Mucosa of descending colon (tissue), 3 donors: ENCODE data around the gene IREB2. TPM values are rescaled to one million over a fixed set of nuclear protein-coding genes. Genes with fewer than 3 reads are reported as not detected.

Experiments used
- ATAC-seq: fragments of 200-7000 bp; cut with Tn5 transposase; one replicate; pipeline ENCODE4 v1.9.1; 2020; ENCODE audit warnings: mild to moderate bottlenecking, moderate library complexity
- DNase-seq, 3 donors: peaks; one replicate each; pipeline ENCODE4 v3.0.0-alpha.2; 2020
- H3K36me3 ChIP-seq: fragments of 200-600 bp; one replicate; pipeline ENCODE4 v1.8.0; 2021; ENCODE audit warnings: low read depth, mild to moderate bottlenecking
- H3K4me1 ChIP-seq: fragments of 200-600 bp; one replicate; pipeline ENCODE4 v1.8.0; 2021; ENCODE audit warnings: low read depth, mild to moderate bottlenecking
- H3K4me3 ChIP-seq: fragments of 200-600 bp; one replicate; pipeline ENCODE4 v1.8.0; 2021; ENCODE audit warnings: mild to moderate bottlenecking
- H3K9me3 ChIP-seq: fragments of 200-600 bp; one replicate; pipeline ENCODE4 v1.8.0; 2021; ENCODE audit warnings: mild to moderate bottlenecking
- intact Hi-C, 2 donors: fragments of 100-400 bp; cut with DNase I in 1 of 2; cut with micrococcal nuclease in 1 of 2; formaldehyde crosslinking; loops; one replicate each; pipeline versions ENCODE4 v1.11.0 to v1.11.1; 2022; cut with DNase I, micrococcal nuclease
- total RNA-seq, 3 donors: library from RNA; stranded (reverse); fragmentation: NEBNext Ultra II Directional in 2 of 3; extraction: Animal tissue kit (Norgen Biotek cat#: 25700) in 2 of 3; gene quantifications; one replicate each; pipeline versions ENCODE4 v1.2.1 to v1.2.4, GENCODE V29; 2021 to 2023
- TF ChIP-seq, protein P1 (sequence below): fragments of 200-600 bp; IDR thresholded peaks from one replicate; pipeline ENCODE4 v1.8.0; 2022; ENCODE audit warnings: antibody characterized with exemption, mild to moderate bottlenecking
- donor health status: DM: no; HTN: no; CAD: no; lungs with moderate emphysema.
- donor health status: DM: no; HTN: no; CAD: no.
- donor health status: DM: no; HTN: yes; CAD: no.

Gene IREB2
- total RNA-seq, 3 donors from 2014 or later = 51.7 to 62.7 (median 62.0) TPM

DNA sequence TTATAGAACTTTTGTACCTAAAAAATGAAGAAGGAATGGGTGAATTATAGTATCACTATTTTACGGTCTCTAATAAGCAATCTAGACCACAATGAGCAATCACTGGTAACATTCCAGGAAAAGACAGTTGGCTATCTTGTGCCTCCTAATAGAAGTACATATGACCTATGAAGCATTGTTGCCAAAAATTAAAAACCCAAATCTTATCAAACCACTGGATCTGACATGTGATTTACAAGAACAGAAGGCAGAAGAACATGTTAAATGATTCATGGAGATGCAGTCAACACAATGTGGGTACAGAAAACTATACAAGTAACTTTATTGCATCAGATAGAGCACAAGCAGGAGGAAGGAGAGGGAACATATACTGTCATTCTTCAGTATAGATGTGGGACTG lies 54.9 kb downstream of the IREB2 start:
- ATAC-seq = no peak
- intact Hi-C loops = no loop called here
- TF ChIP-seq, protein P1, sequence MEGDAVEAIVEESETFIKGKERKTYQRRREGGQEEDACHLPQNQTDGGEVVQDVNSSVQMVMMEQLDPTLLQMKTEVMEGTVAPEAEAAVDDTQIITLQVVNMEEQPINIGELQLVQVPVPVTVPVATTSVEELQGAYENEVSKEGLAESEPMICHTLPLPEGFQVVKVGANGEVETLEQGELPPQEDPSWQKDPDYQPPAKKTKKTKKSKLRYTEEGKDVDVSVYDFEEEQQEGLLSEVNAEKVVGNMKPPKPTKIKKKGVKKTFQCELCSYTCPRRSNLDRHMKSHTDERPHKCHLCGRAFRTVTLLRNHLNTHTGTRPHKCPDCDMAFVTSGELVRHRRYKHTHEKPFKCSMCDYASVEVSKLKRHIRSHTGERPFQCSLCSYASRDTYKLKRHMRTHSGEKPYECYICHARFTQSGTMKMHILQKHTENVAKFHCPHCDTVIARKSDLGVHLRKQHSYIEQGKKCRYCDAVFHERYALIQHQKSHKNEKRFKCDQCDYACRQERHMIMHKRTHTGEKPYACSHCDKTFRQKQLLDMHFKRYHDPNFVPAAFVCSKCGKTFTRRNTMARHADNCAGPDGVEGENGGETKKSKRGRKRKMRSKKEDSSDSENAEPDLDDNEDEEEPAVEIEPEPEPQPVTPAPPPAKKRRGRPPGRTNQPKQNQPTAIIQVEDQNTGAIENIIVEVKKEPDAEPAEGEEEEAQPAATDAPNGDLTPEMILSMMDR = no peak
- H3K4me1 ChIP-seq = no peaks in the 10 kb centered on the region
- H3K9me3 ChIP-seq = no peaks in the 10 kb centered on the region
- no peak for DNase-seq
- no peak overlapping the region for H3K4me3 ChIP-seq
- no peaks in the 10 kb centered on the region for H3K36me3 ChIP-seq

DNA sequence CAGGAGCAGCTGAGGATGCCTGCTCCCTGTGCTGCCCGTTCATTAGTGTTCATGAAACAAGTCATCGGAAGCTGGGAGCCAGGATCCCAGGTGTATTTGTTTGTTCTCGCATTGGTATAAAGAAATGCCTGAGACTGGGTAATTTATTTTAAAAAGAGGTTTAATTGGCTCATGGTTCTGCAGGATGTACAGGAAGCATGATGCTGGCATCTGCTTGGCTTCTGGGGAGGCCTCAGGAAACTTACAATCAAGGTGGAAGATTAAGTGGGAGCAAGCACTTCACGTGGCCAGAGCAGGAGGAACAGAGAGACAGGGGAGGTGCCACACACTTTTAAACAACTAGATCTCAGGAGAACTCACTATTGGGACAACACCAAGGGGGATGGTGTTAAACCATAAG lies 63.8 kb downstream of the IREB2 start:
- H3K4me1 ChIP-seq = no peaks in the 10 kb centered on the region
- H3K36me3 ChIP-seq = no peaks in the 10 kb centered on the region
- DNase-seq (no peak), ATAC-seq (no peak)
- intact Hi-C loops = no loop called here
- no peak overlapping the region for H3K4me3 ChIP-seq
- TF ChIP-seq, protein P1 = no peak
- no peaks in the 10 kb centered on the region for H3K9me3 ChIP-seq

DNA sequence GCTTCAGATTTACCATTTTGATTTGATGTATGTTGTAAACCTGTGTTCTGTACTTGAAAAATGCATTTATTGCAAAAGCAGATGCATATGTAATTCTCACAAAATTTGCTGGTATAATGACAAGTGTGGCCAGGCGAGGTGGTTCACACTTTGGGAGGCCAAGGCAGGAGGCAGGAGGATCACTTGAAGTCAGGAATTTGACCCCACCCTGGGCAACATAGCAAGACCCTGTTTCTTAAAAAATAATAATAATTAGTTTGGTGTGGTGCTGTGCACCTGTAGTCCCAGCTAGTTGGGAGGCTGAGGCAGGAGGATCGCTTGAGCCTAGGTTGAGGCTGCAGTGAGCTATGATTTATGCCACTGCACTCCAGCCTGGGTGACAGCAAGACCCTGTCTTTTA lies 64.6 kb downstream of the IREB2 start:
- Histone ChIP-seq H3K4me1 (no peaks in the 10 kb centered on the region), H3K9me3 (no peaks in the 10 kb centered on the region), H3K4me3 (no peak overlapping the region), H3K36me3 (peaks cover 3% of the 10 kb centered on the region)
- intact Hi-C loops = no loop called here
- TF ChIP-seq, protein P1 = no peak
- no peak for ATAC-seq
- DNase-seq = no peak

DNA sequence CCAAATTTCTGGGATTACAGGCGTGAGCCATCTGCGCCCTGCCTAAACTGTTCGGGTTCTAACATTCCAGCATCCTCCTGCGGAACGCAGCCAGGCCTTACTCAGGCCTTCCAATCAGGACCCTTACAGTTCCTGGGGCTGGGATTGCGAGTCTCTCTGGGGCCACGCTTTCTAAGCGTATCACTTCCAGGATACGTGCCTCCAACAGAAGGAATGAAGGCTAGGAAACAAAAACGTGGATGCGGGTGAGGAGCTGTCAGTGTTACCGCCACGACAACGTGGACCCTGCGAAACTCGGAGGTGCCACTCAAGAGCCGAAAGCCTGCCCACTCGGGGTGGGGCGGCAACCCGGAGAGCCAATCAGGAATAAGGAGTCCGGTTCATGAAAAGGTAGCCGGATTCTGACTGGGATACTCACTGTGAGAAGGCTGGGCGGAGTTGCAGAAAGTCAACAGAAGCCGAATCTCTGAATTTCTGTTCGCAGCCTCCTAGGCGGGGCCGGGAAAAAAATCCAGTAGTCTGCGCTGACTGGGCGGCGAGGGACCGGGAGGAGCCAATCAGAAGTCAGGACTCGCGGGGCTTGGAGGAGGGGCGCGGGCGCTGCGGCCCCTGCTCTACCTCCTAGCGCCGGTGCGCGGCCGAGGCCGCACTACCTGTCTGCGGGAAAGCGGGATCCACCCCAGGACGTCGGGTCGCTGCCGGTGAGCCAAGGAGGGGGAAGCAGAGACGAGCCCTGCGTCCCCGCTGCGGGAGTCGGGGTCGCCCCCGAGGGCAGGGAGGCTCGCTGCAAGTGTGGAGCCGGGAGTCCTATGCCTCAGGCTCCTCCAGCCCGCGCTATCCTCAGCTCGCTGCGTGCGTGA lies 69.2 kb downstream of the IREB2 start, which contains the start of gene HYKK:
Gene HYKK, plus strand, starts transcription at position 607 of the 860 bp plus-strand sequence. CDS start 5,512 bp downstream, outside the sequence.
- H3K36me3 ChIP-seq = peaks cover 3% of the 10 kb centered on the region
- intact Hi-C loops = no loop called here
- TF ChIP-seq, protein P1 = no peak
- no peaks in the 10 kb centered on the region for H3K9me3 ChIP-seq
- peak within 1 kb of the TSS; percentile 67 for H3K4me3 ChIP-seq
- peaks cover 8% of the 10 kb centered on the region for H3K4me1 ChIP-seq
- ATAC-seq = peak; percentile 97
- DNase-seq = peak; percentile 93 to 94 (median 93)

DNA sequence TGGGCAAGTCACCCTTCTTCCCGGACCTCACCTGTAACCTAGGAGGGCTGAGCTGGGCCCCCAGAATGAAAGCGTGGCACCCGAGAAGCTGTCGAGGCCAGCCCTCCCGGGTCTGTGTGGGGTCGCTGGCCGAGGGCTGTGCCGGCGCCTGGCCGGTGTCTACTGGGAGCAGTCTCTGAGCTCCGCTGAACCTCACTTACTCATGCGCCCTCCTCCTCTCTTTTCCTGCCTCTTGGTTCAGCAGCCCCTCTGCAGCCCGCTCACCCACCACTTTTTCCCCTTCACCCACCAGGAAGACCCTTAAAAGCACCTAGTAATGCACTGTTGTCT lies 69.8 kb downstream of the IREB2 start:
- ATAC-seq (peak; percentile 58), DNase-seq (no peak)
- Histone ChIP-seq H3K9me3 (no peaks in the 10 kb centered on the region), H3K4me1 (peaks cover 8% of the 10 kb centered on the region), H3K4me3 (peak overlapping the region; percentile 67), H3K36me3 (peaks cover 3% of the 10 kb centered on the region)
- TF ChIP-seq, protein P1 = no peak
- intact Hi-C loops = no loop called here
